ENCODE measurements around the gene C19orf73.

The C19orf73 gene

GRCh38 chr19:49120868-49121267 is 1.9 kb upstream of the C19orf73 start:
- DNase-seq = no peak

GRCh38 chr19:49120325-49120683 is 1.4 kb upstream of the C19orf73 start:
- no peak for DNase-seq

- no peak for DNase-seq
Observed at GRCh38 chr19:49119411-49120324, 725 bp upstream of the C19orf73 start, which contains the start of gene PPFIA3. Gene PPFIA3, plus strand, starts transcription at chr19:49119544. Its CDS starts 8,330 bp downstream, at chr19:49127874.

- no peak for DNase-seq
Observed at GRCh38 chr19:49117677-49118564, 1.0 kb downstream of the C19orf73 start.

GRCh38 chr19:49116544-49116943 is 2.4 kb downstream of the C19orf73 start:
- peak; percentile 92 for DNase-seq

GRCh38 chr19:49114630-49115363 is 4.1 kb downstream of the C19orf73 start:
- DNase-seq = peak; percentile 45

- DNase-seq = peak; percentile 71
Observed at GRCh38 chr19:49113762-49114629, 4.9 kb downstream of the C19orf73 start, which contains the start of gene LIN7B. Gene LIN7B, plus strand, starts transcription at chr19:49114370. Its CDS starts 35 bp downstream, at chr19:49114405.

- DNase-seq = peak; percentile 45
Observed at GRCh38 chr19:49111218-49111998, 7.5 kb downstream of the C19orf73 start.

- peak; percentile 12 for DNase-seq
Observed at GRCh38 chr19:49110567-49110966, 8.4 kb downstream of the C19orf73 start.

- no peak for DNase-seq
Observed at GRCh38 chr19:49109569-49110233, 9.2 kb downstream of the C19orf73 start.

- no peak for DNase-seq
Observed at GRCh38 chr19:49109051-49109450, 9.9 kb downstream of the C19orf73 start.

GRCh38 chr19:49107625-49108459 is 11.1 kb downstream of the C19orf73 start:
- no peak for DNase-seq

- peak; percentile 44 for DNase-seq
Observed at GRCh38 chr19:49106648-49107135, 12.3 kb downstream of the C19orf73 start.

GRCh38 chr19:49104229-49104864 is 14.6 kb downstream of the C19orf73 start:
- DNase-seq = no peak

- no peak for DNase-seq
Observed at GRCh38 chr19:49103331-49104085, 15.4 kb downstream of the C19orf73 start.

GRCh38 chr19:49102303-49102702 is 16.6 kb downstream of the C19orf73 start:
- DNase-seq = no peak

GRCh38 chr19:49101160-49101559 is 17.8 kb downstream of the C19orf73 start:
- no peak for DNase-seq

- DNase-seq = no peak
Observed at GRCh38 chr19:49098795-49099194, 20.1 kb downstream of the C19orf73 start.

All from MV-4-11 (cell line).